DND-41 (cell line): ENCODE measurements around the gene TRIM45.

Source experiments
- ATAC-seq: fragments of 200-7000 bp; cut with Tn5 transposase; 3 replicates; pipeline ENCODE4 v1.9.1; 2021; ENCODE audit warnings: low read depth; ENCODE audit not compliant: insufficient read depth
- DNase-seq: peaks from one replicate; pipeline ENCODE4 v3.0.0-alpha.2; 2020
- H2AFZ ChIP-seq: 2 replicates; pipeline ENCODE4 v1.6.0; 2012; ENCODE audit warnings: low read depth, low read length
- H3K27ac ChIP-seq: 2 replicates; pipeline ENCODE4 v1.5.1; 2012; ENCODE audit warnings: low read length, inconsistent platforms
- H3K27me3 ChIP-seq: fragments of 200-600 bp; sonication (generic); 2 replicates; pipeline ENCODE4 v1.6.0; 2012; ENCODE audit warnings: low read length, mild to moderate bottlenecking, inconsistent platforms; ENCODE audit not compliant: insufficient read depth, poor library complexity
- H3K36me3 ChIP-seq: 2 replicates; pipeline ENCODE4 v1.5.1; 2012; ENCODE audit warnings: low read length, inconsistent platforms; ENCODE audit not compliant: insufficient read depth
- H3K4me1 ChIP-seq: 2 replicates; pipeline ENCODE4 v1.5.1; 2012; ENCODE audit warnings: mild to moderate bottlenecking, low read length; ENCODE audit not compliant: insufficient read depth
- H3K4me2 ChIP-seq: 2 replicates; pipeline ENCODE4 v1.6.0; 2012; ENCODE audit warnings: mild to moderate bottlenecking, moderate library complexity, low read length, inconsistent platforms; ENCODE audit not compliant: insufficient read depth
- H3K4me3 ChIP-seq, 2 experiments: fragments of 200-600 bp in 1 of 2; shearing (Covaris generic) in 1 of 2; 2 replicates each; pipeline ENCODE4 v1.5.1; 2012 to 2016; ENCODE audit warnings: inconsistent platforms in 2 of 2, low read length in 2 of 2, mild to moderate bottlenecking in 2 of 2, low read depth in 1 of 2, moderate library complexity in 1 of 2
- H3K79me2 ChIP-seq: 2 replicates; pipeline ENCODE4 v1.6.0; 2012; ENCODE audit warnings: low read length, inconsistent platforms; ENCODE audit not compliant: insufficient read depth
- H3K9ac ChIP-seq: 2 replicates; pipeline ENCODE4 v1.6.0; 2012; ENCODE audit warnings: low read depth, mild to moderate bottlenecking, inconsistent platforms, low read length, moderate library complexity
- H3K9me3 ChIP-seq: 2 replicates; pipeline ENCODE4 v1.5.1; 2012; ENCODE audit warnings: low read length, moderate library complexity, mild to moderate bottlenecking, inconsistent platforms; ENCODE audit not compliant: insufficient read depth, severe bottlenecking
- H4K20me1 ChIP-seq: 2 replicates; pipeline ENCODE4 v1.6.0; 2012; ENCODE audit warnings: low read length; ENCODE audit not compliant: insufficient read depth
- EZH2 ChIP-seq: IDR thresholded peaks from 3 replicates; pipeline ENCODE4 v1.6.1; 2012; ENCODE audit warnings: borderline replicate concordance, low read depth, mild to moderate bottlenecking, moderate library complexity, low read length, inconsistent platforms; ENCODE audit not compliant: severe bottlenecking
- TF ChIP-seq, protein P1 (sequence below): IDR thresholded peaks from 2 replicates; pipeline ENCODE4 v1.5.1; 2012; ENCODE audit warnings: borderline replicate concordance, low read length, moderate library complexity, mild to moderate bottlenecking; ENCODE audit not compliant: poor library complexity, severe bottlenecking; ENCODE audit errors: extremely low read depth

TRIM45 gene

DNA sequence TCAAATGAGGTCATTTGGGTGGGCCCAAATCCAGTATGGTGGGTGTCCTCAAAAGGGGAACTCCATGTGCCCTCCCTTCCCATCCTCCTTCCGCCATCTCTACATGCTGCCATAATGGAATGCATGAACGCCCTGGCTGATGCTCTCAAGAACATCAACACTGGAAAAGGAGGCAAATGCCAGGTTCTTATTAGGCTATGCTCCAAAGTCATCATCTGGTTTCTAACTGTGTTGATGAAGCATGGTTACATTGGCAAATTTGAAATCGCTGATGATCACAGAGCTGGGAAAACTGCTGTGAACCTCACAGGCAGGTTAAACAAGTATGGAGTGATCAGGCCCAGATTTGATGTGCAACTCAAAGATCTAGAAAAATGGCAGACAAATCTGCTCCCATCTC lies 16.6 kb upstream of the TRIM45 start:
- DNase-seq (no peak), ATAC-seq (no peak)
- no peaks in the 10 kb centered on the region for H3K36me3 ChIP-seq
- no peak overlapping the region for H3K4me2 ChIP-seq
- H3K9me3 ChIP-seq, result no peaks in the 10 kb centered on the region
- H3K4me1 ChIP-seq, result no peaks in the 10 kb centered on the region
- no peak overlapping the region for H3K4me3 ChIP-seq
- no peaks in the 10 kb centered on the region for H4K20me1 ChIP-seq
- H2AFZ ChIP-seq, result no peak overlapping the region
- TF ChIP-seq, protein P1, sequence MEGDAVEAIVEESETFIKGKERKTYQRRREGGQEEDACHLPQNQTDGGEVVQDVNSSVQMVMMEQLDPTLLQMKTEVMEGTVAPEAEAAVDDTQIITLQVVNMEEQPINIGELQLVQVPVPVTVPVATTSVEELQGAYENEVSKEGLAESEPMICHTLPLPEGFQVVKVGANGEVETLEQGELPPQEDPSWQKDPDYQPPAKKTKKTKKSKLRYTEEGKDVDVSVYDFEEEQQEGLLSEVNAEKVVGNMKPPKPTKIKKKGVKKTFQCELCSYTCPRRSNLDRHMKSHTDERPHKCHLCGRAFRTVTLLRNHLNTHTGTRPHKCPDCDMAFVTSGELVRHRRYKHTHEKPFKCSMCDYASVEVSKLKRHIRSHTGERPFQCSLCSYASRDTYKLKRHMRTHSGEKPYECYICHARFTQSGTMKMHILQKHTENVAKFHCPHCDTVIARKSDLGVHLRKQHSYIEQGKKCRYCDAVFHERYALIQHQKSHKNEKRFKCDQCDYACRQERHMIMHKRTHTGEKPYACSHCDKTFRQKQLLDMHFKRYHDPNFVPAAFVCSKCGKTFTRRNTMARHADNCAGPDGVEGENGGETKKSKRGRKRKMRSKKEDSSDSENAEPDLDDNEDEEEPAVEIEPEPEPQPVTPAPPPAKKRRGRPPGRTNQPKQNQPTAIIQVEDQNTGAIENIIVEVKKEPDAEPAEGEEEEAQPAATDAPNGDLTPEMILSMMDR, result no peak
- no peak overlapping the region for H3K9ac ChIP-seq
- H3K79me2 ChIP-seq, result no peaks in the 10 kb centered on the region
- H3K27ac ChIP-seq, result no peak overlapping the region
- H3K27me3 ChIP-seq, result peaks cover 5% of the 10 kb centered on the region

DNA sequence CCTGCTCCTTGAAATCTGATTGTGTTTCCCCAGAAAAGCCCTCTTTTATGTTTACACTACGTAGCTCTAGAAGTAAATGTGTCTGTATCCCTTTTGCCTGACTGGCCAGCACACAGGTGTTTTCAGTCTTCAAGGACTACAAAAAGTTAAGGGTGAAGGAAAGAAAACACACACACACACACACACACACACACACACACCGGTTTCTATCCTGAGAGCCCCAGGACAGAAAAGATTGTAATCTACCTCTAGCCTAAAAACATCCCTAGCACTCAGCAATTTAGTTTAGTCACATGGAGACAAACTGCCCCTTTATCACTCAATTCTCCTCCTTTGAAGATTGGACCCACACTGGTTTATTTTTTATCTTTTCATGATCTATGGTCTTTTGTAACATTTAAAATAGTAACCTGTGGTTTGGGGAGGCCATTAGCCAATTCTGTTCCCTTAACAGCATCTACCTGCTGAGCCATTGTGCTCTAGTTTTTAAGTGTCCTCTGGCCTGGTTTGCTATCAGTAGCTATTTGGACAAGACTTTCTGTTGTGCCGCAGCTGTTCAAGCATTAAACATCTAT lies 15.8 kb upstream of the TRIM45 start:
- H3K36me3 ChIP-seq, result no peaks in the 10 kb centered on the region
- no peak for TF ChIP-seq EZH2
- TF ChIP-seq, protein P1, result no peak
- no peak overlapping the region for H2AFZ ChIP-seq
- ATAC-seq, result no peak
- H3K27ac ChIP-seq, result no peak overlapping the region
- H4K20me1 ChIP-seq, result no peaks in the 10 kb centered on the region
- H3K27me3 ChIP-seq, result peaks cover 5% of the 10 kb centered on the region
- no peak overlapping the region for H3K4me3 ChIP-seq
- H3K9ac ChIP-seq, result no peak overlapping the region
- no peaks in the 10 kb centered on the region for H3K79me2 ChIP-seq
- no peaks in the 10 kb centered on the region for H3K4me1 ChIP-seq
- no peaks in the 10 kb centered on the region for H3K9me3 ChIP-seq
- no peak overlapping the region for H3K4me2 ChIP-seq
- no peak for DNase-seq

DNA sequence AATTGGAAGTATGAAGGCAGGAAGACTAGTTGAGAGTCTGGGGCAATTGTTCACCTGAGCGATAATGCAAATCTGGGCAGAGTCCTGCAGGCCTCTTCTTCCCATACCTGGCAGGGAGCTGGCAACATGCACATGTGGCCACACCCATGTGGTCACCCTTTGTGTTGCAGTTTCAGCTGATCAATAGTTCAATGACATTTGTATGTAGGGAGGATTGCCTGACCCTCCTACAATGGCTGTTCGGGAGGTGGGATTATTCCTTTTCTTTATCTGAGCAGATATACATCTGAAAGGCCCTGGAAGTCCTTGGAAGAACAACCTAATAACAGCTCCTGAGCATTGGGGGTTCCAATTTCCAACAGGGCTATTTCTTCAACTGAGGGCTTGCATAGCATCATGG lies 15.2 kb upstream of the TRIM45 start:
- Histone ChIP-seq H3K9me3 (no peaks in the 10 kb centered on the region), H3K27me3 (peaks cover 5% of the 10 kb centered on the region), H4K20me1 (no peaks in the 10 kb centered on the region), H2AFZ (no peak overlapping the region), H3K36me3 (no peaks in the 10 kb centered on the region), H3K4me1 (no peaks in the 10 kb centered on the region), H3K4me3 (no peak overlapping the region), H3K27ac (no peak overlapping the region), H3K9ac (no peak overlapping the region), H3K79me2 (no peaks in the 10 kb centered on the region), H3K4me2 (no peak overlapping the region)
- no peak for DNase-seq
- TF ChIP-seq, protein P1, result no peak
- no peak for ATAC-seq

DNA sequence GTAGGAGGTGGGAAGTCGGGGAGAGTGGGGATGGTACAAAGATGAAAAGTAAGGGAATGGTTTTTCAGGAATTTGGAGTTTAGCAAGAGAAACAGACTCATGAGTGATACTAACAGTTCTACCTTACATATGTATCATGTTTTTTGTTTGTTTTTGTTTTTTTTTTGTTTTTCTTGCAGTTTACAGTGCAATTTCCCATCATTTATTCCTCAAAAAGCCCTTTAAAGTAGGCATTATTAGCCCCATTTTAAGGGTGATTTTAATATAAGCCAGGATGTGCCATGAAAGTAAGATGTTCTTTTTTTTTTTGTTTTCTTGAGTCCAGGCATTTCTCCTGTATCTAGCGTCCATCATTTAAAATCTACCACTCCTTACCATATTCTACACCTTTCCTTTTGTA lies 13.8 kb upstream of the TRIM45 start:
- no peaks in the 10 kb centered on the region for H3K4me1 ChIP-seq
- H3K27ac ChIP-seq, result no peak overlapping the region
- no peaks in the 10 kb centered on the region for H3K9me3 ChIP-seq
- DNase-seq, result no peak
- no peaks in the 10 kb centered on the region for H3K36me3 ChIP-seq
- peaks cover 5% of the 10 kb centered on the region for H3K27me3 ChIP-seq
- H3K4me2 ChIP-seq, result no peak overlapping the region
- TF ChIP-seq, protein P1, result no peak
- TF ChIP-seq EZH2, result no peak
- H3K79me2 ChIP-seq, result no peaks in the 10 kb centered on the region
- H3K9ac ChIP-seq, result no peak overlapping the region
- no peak overlapping the region for H2AFZ ChIP-seq
- H4K20me1 ChIP-seq, result no peaks in the 10 kb centered on the region
- no peak for ATAC-seq
- H3K4me3 ChIP-seq, result no peak overlapping the region
